Kidney tubule cell (primary cell): Measurements from ENCODE around the gene SHISA9.

Experiments
- DNase-seq: peaks from one replicate; pipeline ENCODE4 v3.0.0-alpha.2; 2018; ENCODE audit warnings: low spot score

Gene SHISA9

GRCh38 chr16:13120557-13120956 lies 219.2 kb downstream of the SHISA9 start:
- no peak for DNase-seq

- DNase-seq = no peak
Observed at GRCh38 chr16:13123991-13124390, 222.6 kb downstream of the SHISA9 start.

GRCh38 chr16:13127144-13127543 lies 225.7 kb downstream of the SHISA9 start:
- no peak for DNase-seq

- no peak for DNase-seq
Observed at GRCh38 chr16:13130586-13130985, 229.2 kb downstream of the SHISA9 start.

- DNase-seq = no peak
Observed at GRCh38 chr16:13134836-13135235, 233.4 kb downstream of the SHISA9 start.

- DNase-seq = peak; percentile 30
Observed at GRCh38 chr16:13136901-13137300, 235.5 kb downstream of the SHISA9 start.

GRCh38 chr16:13138528-13138927 lies 237.1 kb downstream of the SHISA9 start:
- DNase-seq = peak; percentile 43

GRCh38 chr16:13139661-13140241 lies 238.4 kb downstream of the SHISA9 start:
- peak; percentile 85 for DNase-seq

- DNase-seq = peak; percentile 64
Observed at GRCh38 chr16:13143551-13143950, 242.2 kb downstream of the SHISA9 start.

GRCh38 chr16:13146829-13147228 lies 245.4 kb downstream of the SHISA9 start:
- DNase-seq = no peak

GRCh38 chr16:13148294-13148693 lies 246.9 kb downstream of the SHISA9 start:
- no peak for DNase-seq

- no peak for DNase-seq
Observed at GRCh38 chr16:13148836-13149235, 247.4 kb downstream of the SHISA9 start.

GRCh38 chr16:13150181-13150885 lies 248.9 kb downstream of the SHISA9 start:
- DNase-seq = no peak

GRCh38 chr16:13153696-13154095 lies 252.3 kb downstream of the SHISA9 start:
- no peak for DNase-seq

- DNase-seq = peak; percentile 23
Observed at GRCh38 chr16:13154799-13155198, 253.4 kb downstream of the SHISA9 start.

- DNase-seq = no peak
Observed at GRCh38 chr16:13155377-13155776, 254.0 kb downstream of the SHISA9 start.

GRCh38 chr16:13155780-13156179 lies 254.4 kb downstream of the SHISA9 start:
- no peak for DNase-seq

GRCh38 chr16:13157082-13157481 lies 255.7 kb downstream of the SHISA9 start:
- DNase-seq = no peak

- DNase-seq = no peak
Observed at GRCh38 chr16:13158427-13158826, 257.0 kb downstream of the SHISA9 start.

GRCh38 chr16:13165024-13165423 lies 263.6 kb downstream of the SHISA9 start:
- DNase-seq = no peak

GRCh38 chr16:13168091-13168572 lies 266.7 kb downstream of the SHISA9 start:
- DNase-seq = peak; percentile 62

GRCh38 chr16:13171313-13171712 lies 269.9 kb downstream of the SHISA9 start:
- no peak for DNase-seq

- peak; percentile 50 for DNase-seq
Observed at GRCh38 chr16:13176711-13177110, 275.3 kb downstream of the SHISA9 start.

GRCh38 chr16:13178318-13178717 lies 276.9 kb downstream of the SHISA9 start:
- no peak for DNase-seq
